ENCODE results near the gene FAM234A.

Gene FAM234A

GRCh38 chr16:283033-283805, 48.6 kb downstream of the FAM234A start, which contains the start of gene PDIA2:
Gene PDIA2, plus strand, starts transcription at chr16:283164. Its CDS starts 6 bp downstream, at chr16:283170.
- no peak for DNase-seq

GRCh38 chr16:284204-285120, 49.8 kb downstream of the FAM234A start:
- DNase-seq = no peak

GRCh38 chr16:285146-286055, 50.8 kb downstream of the FAM234A start:
- no peak for DNase-seq

- no peak for DNase-seq
These were observed 52.1 kb downstream of the FAM234A start for GRCh38 chr16:286491-287297.

- DNase-seq = peak; percentile 81 to 87
These were observed 52.7 kb downstream of the FAM234A start for GRCh38 chr16:287298-287811.

GRCh38 chr16:287981-288920, 53.6 kb downstream of the FAM234A start:
- no peak for DNase-seq

- DNase-seq = no peak
These were observed 54.9 kb downstream of the FAM234A start for GRCh38 chr16:289395-289997.

GRCh38 chr16:290015-290680, 55.5 kb downstream of the FAM234A start:
- DNase-seq = no peak

GRCh38 chr16:290681-291405, 56.2 kb downstream of the FAM234A start:
- DNase-seq = no peak

GRCh38 chr16:291539-291938, 56.9 kb downstream of the FAM234A start:
- no peak for DNase-seq

GRCh38 chr16:293043-293775, 58.6 kb downstream of the FAM234A start:
- no peak for DNase-seq

- DNase-seq = no peak
These were observed 61.7 kb downstream of the FAM234A start for GRCh38 chr16:296276-296675.

- DNase-seq = no peak
These were observed 62.3 kb downstream of the FAM234A start for GRCh38 chr16:296806-297510.

GRCh38 chr16:297832-298231, 63.2 kb downstream of the FAM234A start:
- no peak for DNase-seq

GRCh38 chr16:301235-301634, 66.6 kb downstream of the FAM234A start:
- DNase-seq = no peak

GRCh38 chr16:301950-302349, 67.3 kb downstream of the FAM234A start:
- no peak for DNase-seq
